Tibial nerve (tissue), 4 donors: ENCODE results near the gene CS. TPM values are rescaled to one million over a fixed set of nuclear protein-coding genes. Genes with fewer than 3 reads are reported as not detected.

Experiments
- DNase-seq, 2 donors: peaks; one replicate each; pipeline ENCODE4 v3.0.0-alpha.2; 2019; ENCODE audit warnings: low spot score in 2 of 2
- H3K27ac ChIP-seq, 4 donors: fragments of 200-600 bp; sonication (generic) in 3 of 4; one replicate each; pipeline ENCODE4 v1.5.1; 2017 to 2019; ENCODE audit warnings: mild to moderate bottlenecking in 1 of 4
- H3K27me3 ChIP-seq, 2 donors: fragments of 200-600 bp; sonication (generic) in 1 of 2; one replicate each; pipeline versions ENCODE4 v1.5.1 to v1.6.0; 2017 to 2019
- H3K36me3 ChIP-seq, 3 donors: fragments of 200-600 bp; sonication (generic); one replicate each; pipeline ENCODE4 v1.5.1; 2018 to 2019
- H3K4me1 ChIP-seq, 4 donors: fragments of 200-600 bp; sonication (generic) in 3 of 4; one replicate each; pipeline ENCODE4 v1.5.1; 2017 to 2019
- H3K4me3 ChIP-seq, 4 donors: fragments of 200-600 bp; sonication (generic) in 3 of 4; one replicate each; pipeline ENCODE4 v1.5.1; 2017 to 2019; ENCODE audit warnings: mild to moderate bottlenecking in 1 of 4, moderate library complexity in 1 of 4
- H3K9me3 ChIP-seq, 4 donors: fragments of 200-600 bp; sonication (generic) in 3 of 4; one replicate each; pipeline ENCODE4 v1.5.1; 2017 to 2019
- EP300 ChIP-seq, 2 donors: sonication (generic); formaldehyde crosslinking; IDR thresholded peaks; one replicate each; pipeline ENCODE4 v1.6.1; 2017; ENCODE audit warnings: antibody characterized with exemption in 2 of 2, mild to moderate bottlenecking in 1 of 2
- POLR2A ChIP-seq, 2 donors: fragments of 450-650 bp; IDR thresholded peaks; one replicate each; pipeline ENCODE4 v1.6.1; 2017; ENCODE audit warnings: antibody characterized with exemption in 2 of 2, mild to moderate bottlenecking in 2 of 2, moderate library complexity in 2 of 2
- WGBS, 2 donors: methylation state at CpG; one replicate each; pipeline ENCODE4 v1.1.5; 2018; 5-methylcytosine and 5-hydroxymethylcytosine counted together
- total RNA-seq, 4 donors: library from RNA; depleted of rRNA; stranded (reverse); fragments of >200 nt; gene quantifications; one replicate each; pipeline ENCODE4 v1.1.0, GENCODE V29; 2016
- TF ChIP-seq, protein P1 (sequence below), 5 experiments: fragments of 200-600 bp in 3 of 5; fragments of 450-650 bp in 2 of 5; sonication (generic) in 3 of 5; IDR thresholded peaks; one replicate each; pipeline ENCODE4 v1.5.1; 2016 to 2019; ENCODE audit warnings: antibody characterized with exemption in 5 of 5, mild to moderate bottlenecking in 3 of 5, moderate library complexity in 2 of 5

The CS gene
- total RNA-seq, 4 donors from 2014 or later, result 63.7 to 112 (median 84.2) TPM

DNA sequence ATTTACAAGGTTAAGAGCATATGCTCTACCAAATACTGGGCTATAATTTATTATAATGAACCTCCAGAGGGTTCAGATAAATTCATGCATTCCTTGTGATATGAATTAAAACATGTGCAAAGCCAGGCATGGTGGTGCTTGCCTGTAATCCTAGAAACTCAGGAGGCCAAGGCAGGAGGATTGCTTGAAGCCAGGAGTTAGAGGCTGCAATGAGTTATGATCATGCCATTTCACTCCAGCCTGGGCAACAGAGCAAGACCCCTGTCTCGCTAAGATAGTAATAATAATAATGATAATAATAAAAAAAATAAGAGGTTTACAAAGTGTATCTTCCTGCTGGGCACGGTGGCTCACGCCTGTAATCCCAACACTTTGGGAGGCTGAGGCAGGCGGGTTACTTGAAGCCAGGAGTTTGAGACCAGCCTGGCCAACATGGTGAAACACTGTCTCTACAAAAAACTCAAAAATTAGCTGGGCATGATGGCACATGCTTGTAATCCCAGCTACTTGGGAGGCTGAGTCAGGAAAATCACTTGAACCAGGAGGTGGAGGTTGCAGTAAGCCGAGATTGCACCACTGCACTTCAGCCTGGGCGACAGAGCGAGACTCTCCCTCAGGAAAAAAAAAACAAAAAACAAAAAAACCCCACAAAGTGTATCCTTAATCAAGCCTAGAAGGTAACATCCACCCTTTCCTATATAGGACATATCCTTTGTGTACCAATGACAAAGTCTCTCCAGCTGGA, 7.3 kb upstream of the CS start:
- no peaks in the 10 kb centered on the region for H3K9me3 ChIP-seq
- WGBS, 2 donors, result 92 to 97% methylated on average over 7 of the region's 7 CpGs
- H3K4me1 ChIP-seq, result no peaks in the 10 kb centered on the region
- DNase-seq, result no peak
- TF ChIP-seq EP300 (IDR thresholded peaks at IDR 0.05), result no peak
- no peak for TF ChIP-seq POLR2A (IDR thresholded peaks at IDR 0.05)
- TF ChIP-seq, protein P1, sequence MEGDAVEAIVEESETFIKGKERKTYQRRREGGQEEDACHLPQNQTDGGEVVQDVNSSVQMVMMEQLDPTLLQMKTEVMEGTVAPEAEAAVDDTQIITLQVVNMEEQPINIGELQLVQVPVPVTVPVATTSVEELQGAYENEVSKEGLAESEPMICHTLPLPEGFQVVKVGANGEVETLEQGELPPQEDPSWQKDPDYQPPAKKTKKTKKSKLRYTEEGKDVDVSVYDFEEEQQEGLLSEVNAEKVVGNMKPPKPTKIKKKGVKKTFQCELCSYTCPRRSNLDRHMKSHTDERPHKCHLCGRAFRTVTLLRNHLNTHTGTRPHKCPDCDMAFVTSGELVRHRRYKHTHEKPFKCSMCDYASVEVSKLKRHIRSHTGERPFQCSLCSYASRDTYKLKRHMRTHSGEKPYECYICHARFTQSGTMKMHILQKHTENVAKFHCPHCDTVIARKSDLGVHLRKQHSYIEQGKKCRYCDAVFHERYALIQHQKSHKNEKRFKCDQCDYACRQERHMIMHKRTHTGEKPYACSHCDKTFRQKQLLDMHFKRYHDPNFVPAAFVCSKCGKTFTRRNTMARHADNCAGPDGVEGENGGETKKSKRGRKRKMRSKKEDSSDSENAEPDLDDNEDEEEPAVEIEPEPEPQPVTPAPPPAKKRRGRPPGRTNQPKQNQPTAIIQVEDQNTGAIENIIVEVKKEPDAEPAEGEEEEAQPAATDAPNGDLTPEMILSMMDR (IDR thresholded peaks at IDR 0.05), result no peak
- no peak overlapping the region for H3K4me3 ChIP-seq
- no peaks in the 10 kb centered on the region for H3K27me3 ChIP-seq
- H3K27ac ChIP-seq, result no peak overlapping the region
- H3K36me3 ChIP-seq, result peaks cover 0 to 88% (median 7%) of the 10 kb centered on the region in 3 donors

DNA sequence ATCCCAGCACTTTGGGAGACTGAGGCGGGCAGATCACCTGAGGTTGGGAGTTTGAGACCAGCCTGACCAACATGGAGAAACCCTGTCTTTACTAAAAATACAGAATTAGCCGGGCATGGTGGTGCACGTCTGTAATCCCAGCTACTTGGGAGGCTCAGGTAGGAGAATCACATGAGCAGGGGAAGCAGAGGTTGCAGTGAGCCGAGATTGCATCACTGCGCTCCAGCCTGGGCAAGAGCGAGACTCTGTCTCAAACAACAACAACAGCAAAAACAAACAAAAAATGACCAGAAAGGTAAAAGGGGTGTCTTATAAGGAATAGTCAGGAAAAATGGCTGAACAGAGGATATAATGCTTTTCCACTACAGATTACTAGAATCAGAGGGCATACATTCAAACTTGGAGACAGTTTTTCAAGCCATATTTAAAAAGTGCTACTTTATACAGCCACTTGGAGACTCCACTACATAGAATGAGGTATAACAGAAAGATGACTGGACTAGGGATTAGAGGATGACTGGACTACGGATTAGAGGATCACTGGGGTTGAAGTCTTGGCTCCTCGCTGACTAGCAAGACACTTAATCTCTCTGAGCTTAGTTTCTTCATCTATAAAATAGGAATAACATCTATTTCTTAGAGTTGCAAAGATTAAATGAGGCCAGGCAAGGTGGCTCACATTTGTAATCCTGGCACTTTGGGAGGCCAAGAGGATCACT, 4.9 kb upstream of the CS start:
- no peak for DNase-seq

DNA sequence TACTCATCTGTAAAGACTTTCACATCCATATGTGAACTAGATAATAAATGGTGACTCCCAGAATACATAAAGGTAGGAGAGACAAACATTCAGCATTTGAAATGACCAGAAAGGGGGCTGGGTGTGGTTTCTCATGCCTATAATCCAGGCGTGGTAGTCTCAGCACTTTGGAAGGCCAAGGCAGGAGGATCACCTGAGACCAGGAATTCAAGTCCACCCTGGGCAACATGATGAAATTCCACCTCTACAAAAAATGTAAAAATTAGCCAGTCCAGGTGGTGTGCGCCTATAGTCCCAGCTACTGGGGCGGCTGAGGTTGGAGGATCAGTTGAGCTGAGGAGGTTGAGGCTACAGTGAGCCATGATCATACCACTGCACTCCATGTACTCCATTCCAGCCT, 4.1 kb upstream of the CS start:
- no peaks in the 10 kb centered on the region for H3K27me3 ChIP-seq
- 89 to 95% methylated on average over 3 of the region's 3 CpGs for WGBS, 2 donors
- no peaks in the 10 kb centered on the region for H3K9me3 ChIP-seq
- no peak for DNase-seq
- H3K27ac ChIP-seq, result no peak overlapping the region
- H3K4me3 ChIP-seq, result no peak overlapping the region
- H3K4me1 ChIP-seq, result peaks cover 0 to 21% (median 12%) of the 10 kb centered on the region in 4 donors
- TF ChIP-seq POLR2A (IDR thresholded peaks at IDR 0.05), result no peak
- TF ChIP-seq EP300 (IDR thresholded peaks at IDR 0.05), result no peak
- TF ChIP-seq, protein P1 (IDR thresholded peaks at IDR 0.05), result no peak
- H3K36me3 ChIP-seq, result peaks cover 0 to 56% (median 7%) of the 10 kb centered on the region in 3 donors

More for the DNA sequence above, 4.9 kb upstream of the CS start:
- Histone ChIP-seq H3K27me3 (no peaks in the 10 kb centered on the region), H3K27ac (no peak overlapping the region), H3K4me1 (peaks cover 0 to 19% (median 12%) of the 10 kb centered on the region in 4 donors), H3K4me3 (no peak overlapping the region), H3K9me3 (no peaks in the 10 kb centered on the region), H3K36me3 (peaks cover 0 to 64% (median 7%) of the 10 kb centered on the region in 3 donors)
- TF ChIP-seq EP300 (IDR thresholded peaks at IDR 0.05) (no peak), POLR2A (IDR thresholded peaks at IDR 0.05) (no peak)
- TF ChIP-seq, protein P1 (IDR thresholded peaks at IDR 0.05), result no peak
- 89 to 96% methylated on average over 8 of the region's 8 CpGs for WGBS, 2 donors

DNA sequence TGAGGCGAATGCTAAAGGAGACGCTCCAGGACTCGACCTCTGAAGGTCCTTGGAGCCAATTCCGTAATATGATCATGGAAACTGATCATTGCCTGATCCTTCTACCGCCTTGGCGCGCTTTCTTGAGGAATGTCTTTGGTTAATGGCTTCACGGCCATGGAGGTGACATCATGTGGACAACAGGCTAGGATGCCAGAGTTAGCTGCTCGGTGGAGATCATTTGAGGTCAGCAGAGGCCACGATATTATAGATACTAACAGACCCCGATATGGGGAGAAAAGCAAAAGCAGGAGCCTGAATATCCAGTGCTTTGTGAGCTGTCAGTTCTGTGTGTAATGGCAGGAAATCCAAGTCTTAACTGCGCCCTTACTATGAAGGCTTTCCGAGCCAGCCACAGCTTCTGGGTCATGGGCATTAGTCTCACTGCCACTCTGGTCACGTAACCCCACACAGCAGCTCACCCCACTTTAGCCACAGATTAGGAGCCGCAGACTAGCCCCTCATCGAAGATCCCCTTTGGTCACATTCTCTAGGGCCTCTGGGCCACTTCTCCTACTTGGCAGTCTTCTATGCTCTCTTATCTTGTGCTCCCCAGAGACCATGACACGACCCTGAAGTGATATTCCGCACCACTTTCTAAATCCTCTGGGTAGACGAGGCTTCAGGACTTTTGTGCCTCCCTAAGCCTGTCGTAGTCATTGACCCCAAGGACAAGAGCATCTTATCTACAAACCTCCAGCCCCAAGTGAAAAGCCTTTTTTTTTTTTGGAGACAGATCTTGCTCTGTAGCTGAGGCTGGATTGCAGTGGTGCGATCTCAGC, 724 bp upstream of the CS start:
- DNase-seq, result no peak
- Histone ChIP-seq H3K36me3 (peaks cover 0 to 32% (median 3%) of the 10 kb centered on the region in 3 donors), H3K4me1 (peaks cover 0 to 55% (median 30%) of the 10 kb centered on the region in 4 donors), H3K27ac (peak overlapping the region; percentile 70 to 94 (median 91)), H3K27me3 (no peaks in the 10 kb centered on the region), H3K4me3 (peak overlapping the region; percentile 42 to 88 (median 64)), H3K9me3 (no peaks in the 10 kb centered on the region)
- TF ChIP-seq, protein P1 (IDR thresholded peaks at IDR 0.05), result no peak
- TF ChIP-seq POLR2A (IDR thresholded peaks at IDR 0.05) (no peak), EP300 (IDR thresholded peaks at IDR 0.05) (no peak)
- 38 to 40% methylated on average over 21 of the region's 21 CpGs for WGBS, 2 donors
